GM06990 (cell line): ENCODE data around the gene MSMO1.

ENCODE experiments used
- DNase-seq: peaks from one replicate; pipeline ENCODE4 v3.0.0-alpha.2; 2011; ENCODE audit not compliant: insufficient read length; ENCODE audit errors: extremely low read depth
- H3K27me3 ChIP-seq: replicated peaks from 2 replicates; pipeline ENCODE4 v1.6.0; 2011; ENCODE audit warnings: low read length; ENCODE audit not compliant: control insufficient read depth, insufficient read depth
- H3K36me3 ChIP-seq: 2 replicates; pipeline ENCODE4 v1.5.1; 2011; ENCODE audit warnings: low read length; ENCODE audit not compliant: control insufficient read depth, insufficient read depth
- H3K4me3 ChIP-seq: replicated peaks from 2 replicates; pipeline ENCODE4 v1.5.1; 2011; ENCODE audit warnings: low read depth, mild to moderate bottlenecking, control low read depth, low read length
- TF ChIP-seq, protein P1 (sequence below): IDR thresholded peaks from 2 replicates; pipeline ENCODE4 v1.5.1; 2011; ENCODE audit warnings: low read length, control low read depth, mild to moderate bottlenecking, inconsistent platforms; ENCODE audit not compliant: insufficient read depth, poor library complexity, severe bottlenecking

Gene MSMO1

GRCh38 chr4:165326831-165327210 is 648 bp upstream of the MSMO1 start:
- no peaks in the 10 kb centered on the region for H3K27me3 ChIP-seq
- TF ChIP-seq, protein P1, sequence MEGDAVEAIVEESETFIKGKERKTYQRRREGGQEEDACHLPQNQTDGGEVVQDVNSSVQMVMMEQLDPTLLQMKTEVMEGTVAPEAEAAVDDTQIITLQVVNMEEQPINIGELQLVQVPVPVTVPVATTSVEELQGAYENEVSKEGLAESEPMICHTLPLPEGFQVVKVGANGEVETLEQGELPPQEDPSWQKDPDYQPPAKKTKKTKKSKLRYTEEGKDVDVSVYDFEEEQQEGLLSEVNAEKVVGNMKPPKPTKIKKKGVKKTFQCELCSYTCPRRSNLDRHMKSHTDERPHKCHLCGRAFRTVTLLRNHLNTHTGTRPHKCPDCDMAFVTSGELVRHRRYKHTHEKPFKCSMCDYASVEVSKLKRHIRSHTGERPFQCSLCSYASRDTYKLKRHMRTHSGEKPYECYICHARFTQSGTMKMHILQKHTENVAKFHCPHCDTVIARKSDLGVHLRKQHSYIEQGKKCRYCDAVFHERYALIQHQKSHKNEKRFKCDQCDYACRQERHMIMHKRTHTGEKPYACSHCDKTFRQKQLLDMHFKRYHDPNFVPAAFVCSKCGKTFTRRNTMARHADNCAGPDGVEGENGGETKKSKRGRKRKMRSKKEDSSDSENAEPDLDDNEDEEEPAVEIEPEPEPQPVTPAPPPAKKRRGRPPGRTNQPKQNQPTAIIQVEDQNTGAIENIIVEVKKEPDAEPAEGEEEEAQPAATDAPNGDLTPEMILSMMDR: no peak
- DNase-seq: no peak
- H3K4me3 ChIP-seq: peak overlapping the region; percentile 63
- H3K36me3 ChIP-seq: peaks cover 5% of the 10 kb centered on the region

GRCh38 chr4:165328101-165328425 is 594 bp downstream of the MSMO1 start:
- TF ChIP-seq, protein P1: no peak
- H3K27me3 ChIP-seq: no peaks in the 10 kb centered on the region
- H3K4me3 ChIP-seq: peak overlapping the region; percentile 82
- DNase-seq: no peak
- H3K36me3 ChIP-seq: peaks cover 5% of the 10 kb centered on the region

GRCh38 chr4:165328708-165329107 is 1.2 kb downstream of the MSMO1 start:
- Histone ChIP-seq H3K4me3 (peak overlapping the region; percentile 82), H3K36me3 (peaks cover 5% of the 10 kb centered on the region), H3K27me3 (no peaks in the 10 kb centered on the region)
- DNase-seq: no peak
- TF ChIP-seq, protein P1: no peak

GRCh38 chr4:165330071-165330470 is 2.6 kb downstream of the MSMO1 start:
- peaks cover 7% of the 10 kb centered on the region for H3K36me3 ChIP-seq
- no peaks in the 10 kb centered on the region for H3K27me3 ChIP-seq
- peak overlapping the region; percentile 82 for H3K4me3 ChIP-seq
- TF ChIP-seq, protein P1: no peak
- DNase-seq: no peak

- TF ChIP-seq, protein P1: no peak
- Histone ChIP-seq H3K36me3 (peaks cover 7% of the 10 kb centered on the region), H3K27me3 (no peaks in the 10 kb centered on the region), H3K4me3 (peak overlapping the region; percentile 82)
- DNase-seq: no peak
Observed at GRCh38 chr4:165330666-165331065, 3.2 kb downstream of the MSMO1 start.

DNA sequence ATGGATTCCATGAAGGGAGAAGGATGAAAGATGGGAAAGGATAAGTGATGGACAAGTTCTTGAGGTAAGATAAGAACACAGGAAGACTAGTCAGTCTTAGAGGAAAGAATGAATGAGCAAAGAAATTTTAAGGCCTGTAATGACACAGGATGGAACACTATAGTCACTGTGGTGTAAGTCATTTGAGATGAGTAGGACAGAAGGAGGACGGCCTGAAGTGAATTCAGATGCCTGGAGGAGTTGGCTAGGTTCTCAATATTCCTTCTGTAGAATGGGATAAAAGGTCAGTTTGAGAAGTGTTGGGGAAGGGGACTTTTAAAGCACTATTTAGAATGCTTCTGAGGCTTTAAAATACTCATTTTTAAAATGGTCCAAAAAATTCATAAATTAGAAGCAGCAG is 3.9 kb downstream of the MSMO1 start:
- H3K36me3 ChIP-seq: peaks cover 7% of the 10 kb centered on the region
- DNase-seq: no peak
- TF ChIP-seq, protein P1: no peak
- no peak overlapping the region for H3K4me3 ChIP-seq
- H3K27me3 ChIP-seq: no peaks in the 10 kb centered on the region
